Fibroblast of skin of left biceps (primary cell): ENCODE results near the gene TTC23L.
"Not testable (repeated sequence)": the region's sequence is repeated elsewhere in the genome, so short reads cannot be mapped to it uniquely, and the experiment has no call there.

Experiments
- DNase-seq, 2 experiments: peaks; one replicate each; pipeline ENCODE4 v3.0.0-alpha.2; 2013; ENCODE audit warnings: low read depth in 2 of 2

TTC23L gene

DNA sequence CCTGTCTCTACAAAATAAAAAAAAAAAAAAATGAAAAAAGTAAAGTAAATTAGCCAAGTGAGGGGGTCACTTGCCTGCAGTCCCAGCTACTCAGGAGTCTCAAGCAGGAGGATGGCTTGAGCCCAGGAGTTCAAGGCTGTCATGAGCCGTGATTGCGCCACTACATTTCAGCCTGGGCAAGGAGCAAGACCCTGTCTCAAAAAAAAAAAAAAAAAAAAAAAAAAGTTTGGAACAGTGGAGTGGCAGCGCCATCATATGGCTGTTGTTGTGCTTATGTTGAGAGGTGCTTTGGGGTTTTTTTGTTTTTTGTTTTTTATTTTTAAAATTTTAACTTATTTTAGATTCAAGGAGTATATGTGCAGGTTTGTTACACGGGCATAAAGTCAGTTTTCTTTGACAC lies 80.1 kb downstream of the TTC23L start:
- DNase-seq = no peak

DNA sequence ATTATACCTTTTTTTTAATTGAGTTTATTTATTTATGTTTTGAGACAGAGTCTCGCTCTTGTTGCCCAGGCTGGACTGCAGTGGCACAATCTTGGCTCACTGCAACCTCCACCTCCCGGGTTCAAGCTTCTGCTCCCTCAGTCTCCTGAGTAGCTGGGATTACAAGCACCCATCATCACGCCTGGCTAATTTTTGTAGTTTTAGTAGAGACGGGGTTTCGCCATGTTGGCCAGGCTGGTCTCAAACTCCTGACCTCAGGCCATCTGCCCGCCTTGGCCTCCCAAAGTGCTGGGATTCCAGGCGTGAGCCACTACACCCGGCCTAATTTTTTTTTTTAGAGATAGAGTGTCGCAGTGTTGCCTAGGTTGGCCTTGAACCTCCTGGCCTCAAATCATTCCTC lies 84.3 kb downstream of the TTC23L start:
- DNase-seq = not testable (repeated sequence)

DNA sequence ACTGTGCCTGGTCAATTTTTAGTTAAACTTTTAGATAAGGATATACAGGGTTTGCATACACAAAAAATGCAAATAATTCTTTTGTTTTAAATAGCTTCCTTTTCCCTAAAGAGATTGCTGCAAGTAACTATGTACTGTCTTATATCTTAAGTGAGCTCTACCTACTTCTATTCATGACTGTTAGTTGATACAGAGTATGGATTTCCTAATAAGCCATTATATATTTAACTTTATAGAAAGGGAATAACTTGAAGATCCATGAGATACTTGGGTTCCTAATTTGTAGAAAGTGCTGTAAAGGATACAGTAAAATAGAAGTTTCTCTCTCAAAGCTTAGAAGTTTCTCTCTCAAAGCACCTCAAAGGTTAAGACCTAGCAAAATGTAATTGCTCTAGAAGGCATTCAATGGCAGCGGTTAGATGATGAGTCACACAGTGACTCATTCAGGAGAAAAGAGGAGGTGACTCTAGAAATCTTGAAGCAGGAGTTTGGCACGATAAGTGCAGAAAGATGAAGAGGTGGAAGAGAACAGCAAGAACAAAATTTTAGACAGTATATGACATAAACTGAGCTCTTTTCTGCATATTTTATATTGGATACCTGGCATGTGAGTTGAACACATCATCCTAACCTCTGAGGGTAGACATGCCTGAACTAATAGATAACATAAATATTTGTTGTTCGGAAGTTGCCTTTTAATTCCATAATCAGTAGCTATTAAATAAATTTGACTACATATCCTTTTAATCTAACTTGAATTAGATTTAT lies 84.9 kb downstream of the TTC23L start:
- peak; percentile 35 to 48 for DNase-seq

DNA sequence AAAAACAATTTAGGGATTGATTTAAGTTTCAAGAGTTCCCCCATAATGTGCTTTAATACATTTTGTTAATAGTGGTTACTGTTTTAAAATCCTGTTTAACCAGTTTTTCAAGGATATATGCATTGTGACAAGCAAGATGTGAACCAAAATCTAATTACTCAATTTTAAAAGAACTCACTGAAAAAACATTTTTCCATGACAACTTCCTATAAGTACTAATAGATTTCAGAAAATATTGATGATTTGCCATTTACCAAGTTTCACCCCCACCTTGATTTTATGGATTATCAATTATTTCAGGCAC lies 85.5 kb downstream of the TTC23L start:
- DNase-seq = no peak

DNA sequence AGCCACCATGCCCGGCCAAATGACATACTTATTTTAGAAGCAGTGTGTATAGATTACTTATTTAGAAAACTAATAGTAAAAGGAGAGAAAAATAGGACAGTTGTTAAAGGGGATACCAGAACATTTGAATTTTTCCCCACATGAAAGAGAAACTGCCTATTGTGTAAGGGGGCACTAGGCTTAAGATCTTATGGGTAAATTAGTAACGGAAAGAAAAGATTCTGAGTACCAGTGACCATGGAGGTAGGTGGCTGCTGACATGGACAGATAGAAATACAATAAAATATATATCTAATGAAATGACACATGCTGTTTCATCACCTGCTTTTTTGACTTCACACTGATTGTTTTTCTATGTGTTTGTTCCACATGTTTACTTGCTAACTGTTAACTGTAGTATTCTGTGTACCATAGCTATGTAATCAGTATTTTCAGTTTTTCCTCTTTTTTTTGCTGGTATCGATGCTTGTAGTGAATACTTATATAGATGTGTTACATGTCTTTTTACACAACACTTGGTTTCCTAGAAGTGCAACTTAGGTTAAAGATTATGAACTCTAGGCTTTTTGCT lies 87.4 kb downstream of the TTC23L start:
- no peak for DNase-seq

DNA sequence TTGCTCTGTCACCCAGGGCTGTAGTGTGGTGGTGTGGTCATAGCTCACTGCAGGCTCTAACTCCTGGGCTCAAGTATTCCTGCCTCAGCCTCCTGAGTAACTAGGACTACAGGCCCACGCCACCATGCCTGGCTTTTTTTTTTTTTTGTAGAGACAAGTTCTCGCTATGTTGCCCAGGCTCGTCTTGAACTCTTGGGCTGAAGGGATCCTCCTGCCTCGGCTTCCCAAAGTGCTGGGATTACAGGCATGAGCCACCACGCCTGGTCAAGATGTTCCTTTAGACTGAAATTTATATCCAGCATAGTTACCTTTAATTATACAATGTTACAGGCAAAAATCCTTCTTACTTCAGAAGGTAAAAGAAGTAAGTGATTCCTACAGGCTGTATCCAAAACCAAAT lies 88.8 kb downstream of the TTC23L start:
- no peak for DNase-seq

DNA sequence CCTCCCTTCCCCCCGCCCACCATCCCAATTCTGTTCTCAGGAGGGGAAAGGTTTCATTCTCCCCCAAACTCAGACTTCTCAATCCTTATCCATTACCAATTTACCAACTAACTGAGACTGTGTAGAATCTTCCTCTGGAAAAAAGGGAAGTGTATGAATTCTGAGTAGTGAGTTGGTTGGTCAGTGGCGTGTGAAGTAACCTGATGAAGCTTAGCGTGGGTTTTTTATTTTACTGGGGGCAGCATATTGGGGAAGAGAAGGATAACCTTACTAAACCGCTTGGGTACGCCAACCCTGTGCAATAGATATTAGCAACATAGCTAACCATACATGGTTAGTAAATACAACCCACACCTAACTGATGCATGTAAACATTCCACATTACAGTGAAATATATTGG lies 89.3 kb downstream of the TTC23L start:
- DNase-seq = no peak

DNA sequence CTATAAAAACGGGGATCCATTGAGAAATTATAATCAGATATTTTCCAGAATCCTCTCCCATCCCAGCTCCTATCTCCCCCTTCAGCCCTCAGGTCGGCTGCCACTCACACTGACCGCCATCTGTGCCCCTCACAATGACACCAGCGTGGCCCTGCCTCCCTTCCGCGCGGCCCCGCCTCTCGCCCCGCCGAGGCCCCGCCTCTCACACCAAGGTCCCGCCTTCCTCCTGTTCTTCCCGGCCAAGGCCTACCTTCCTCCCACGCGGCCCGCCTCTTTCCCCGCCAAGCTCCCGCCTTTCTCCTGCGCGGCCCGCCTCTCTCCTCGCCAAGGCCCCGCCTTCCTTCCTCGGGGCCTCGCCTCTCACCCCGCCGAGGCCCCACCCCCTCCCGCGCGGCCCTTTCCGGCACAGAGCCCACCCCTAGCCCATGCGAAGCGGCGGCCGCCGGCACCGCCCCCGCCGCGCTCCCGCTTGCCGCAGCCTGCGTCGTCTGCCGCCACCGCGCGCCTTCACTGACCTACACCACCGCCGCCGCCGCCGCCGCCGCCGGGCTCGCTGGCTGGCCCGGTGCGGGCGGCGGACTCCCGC lies 90.3 kb downstream of the TTC23L start, which contains the start of gene DNAJC21:
DNAJC21 (plus strand) TSS at position 426 of the 586 bp plus-strand sequence. CDS start 261 bp downstream, outside the sequence.
- DNase-seq = peak; percentile 89 to 92

DNA sequence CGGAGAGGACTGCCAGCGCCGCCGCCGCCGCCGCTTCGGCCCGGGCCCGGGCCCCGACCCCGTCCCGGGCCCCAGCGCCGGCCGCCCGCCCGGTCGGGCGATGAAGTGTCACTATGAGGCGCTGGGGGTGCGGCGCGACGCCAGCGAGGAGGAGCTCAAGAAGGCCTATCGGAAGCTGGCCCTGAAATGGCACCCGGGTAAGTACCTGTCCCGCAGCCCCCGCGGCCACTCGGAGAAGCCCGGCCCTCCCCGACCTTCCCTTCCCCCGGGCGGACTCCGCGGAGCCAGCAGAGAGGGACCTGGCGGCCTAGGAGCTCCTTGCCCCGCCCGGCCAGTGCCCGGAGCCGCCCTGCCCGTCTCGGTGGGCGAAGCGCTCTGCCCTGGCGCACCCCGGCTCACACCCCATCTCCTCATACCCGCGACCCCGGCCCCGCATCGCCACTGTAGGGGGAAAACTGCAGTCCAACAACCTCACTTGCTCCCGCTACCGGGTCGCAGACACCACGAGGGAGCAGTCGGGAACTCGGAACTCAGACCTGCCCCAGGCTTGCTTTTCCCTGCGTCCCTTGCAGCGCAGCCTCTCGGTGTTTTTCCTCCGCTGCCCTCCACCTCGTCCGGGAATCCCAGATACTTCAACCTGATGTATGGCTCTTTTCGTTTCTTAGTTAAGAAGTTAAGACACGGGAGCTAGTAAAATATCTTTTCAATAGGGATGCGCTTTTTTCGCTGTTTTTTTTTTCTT lies 90.9 kb downstream of the TTC23L start:
- DNase-seq = peak; percentile 31

DNA sequence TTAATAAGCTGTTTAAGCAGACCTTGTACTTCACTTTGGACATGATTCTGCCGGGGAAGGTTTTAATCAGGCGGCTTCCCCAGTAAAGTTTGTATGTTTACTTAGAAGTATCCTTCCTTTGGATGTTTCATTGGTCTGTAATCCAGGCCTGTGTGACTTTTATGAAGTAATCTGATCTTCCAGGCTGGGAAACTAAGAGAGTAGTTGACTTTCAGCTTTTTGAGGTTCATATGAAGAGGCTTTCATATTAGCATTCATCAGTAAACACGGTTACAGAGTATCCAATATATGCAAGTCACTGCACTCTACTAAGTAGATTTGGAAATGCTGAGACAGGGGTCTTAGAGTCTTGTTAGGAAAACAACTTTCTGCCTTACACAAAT lies 91.5 kb downstream of the TTC23L start:
- DNase-seq = no peak

DNA sequence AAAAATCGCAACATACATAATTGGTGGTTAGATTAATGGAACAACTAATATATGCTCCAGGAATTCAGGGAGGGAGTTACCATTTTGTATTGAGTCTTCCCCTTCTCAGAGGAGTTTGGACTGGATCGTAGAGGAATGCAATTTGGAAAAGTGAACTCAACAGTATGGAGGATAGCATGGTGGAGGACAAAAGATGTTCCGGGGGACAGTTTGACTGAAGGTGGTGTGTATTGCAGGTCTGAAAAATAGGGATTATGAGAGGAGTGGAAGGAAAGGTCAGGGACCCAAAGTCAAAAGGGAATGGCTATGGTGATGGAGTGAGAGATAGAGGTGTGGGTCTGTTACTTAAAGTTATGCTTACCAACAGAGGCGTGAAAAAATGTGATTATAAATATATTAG lies 91.9 kb downstream of the TTC23L start:
- no peak for DNase-seq

DNA sequence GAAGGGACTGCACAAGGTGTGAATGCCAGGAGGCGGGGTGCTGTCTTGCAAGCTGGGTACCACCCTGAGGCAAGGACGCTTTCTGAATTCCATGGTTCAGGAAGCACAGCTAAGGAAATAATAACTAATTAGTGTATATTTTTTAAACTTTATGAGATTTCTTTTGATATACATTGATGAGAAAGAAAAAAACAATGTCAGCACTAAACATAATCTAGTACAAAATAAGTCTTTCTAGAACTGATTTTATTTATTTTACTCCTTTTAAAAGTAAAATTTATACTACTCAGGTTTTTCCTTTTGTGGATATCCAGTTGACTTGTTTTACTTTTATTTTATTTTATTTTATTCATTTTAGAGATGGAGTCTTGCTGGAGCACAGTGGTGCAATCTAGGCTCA lies 94.0 kb downstream of the TTC23L start:
- no peak for DNase-seq

DNA sequence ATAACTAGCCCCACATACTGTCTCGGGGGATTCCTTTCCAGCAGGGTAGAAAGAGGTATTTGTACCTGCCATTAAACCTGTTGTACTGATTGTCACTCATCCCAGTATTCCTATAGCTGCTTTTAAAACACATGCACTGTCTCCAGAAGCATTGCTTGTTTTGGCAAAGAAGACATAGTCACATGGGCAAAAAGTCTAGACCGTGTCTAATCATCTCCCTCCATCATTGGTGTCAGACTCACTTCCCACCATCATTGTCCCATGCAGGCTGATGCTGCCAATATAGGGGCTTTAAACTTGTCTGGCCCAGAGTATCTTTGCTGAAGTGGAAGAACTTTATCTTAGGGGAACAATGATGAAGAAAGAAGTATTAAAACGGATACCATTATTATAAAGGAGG lies 103.0 kb downstream of the TTC23L start:
- no peak for DNase-seq

DNA sequence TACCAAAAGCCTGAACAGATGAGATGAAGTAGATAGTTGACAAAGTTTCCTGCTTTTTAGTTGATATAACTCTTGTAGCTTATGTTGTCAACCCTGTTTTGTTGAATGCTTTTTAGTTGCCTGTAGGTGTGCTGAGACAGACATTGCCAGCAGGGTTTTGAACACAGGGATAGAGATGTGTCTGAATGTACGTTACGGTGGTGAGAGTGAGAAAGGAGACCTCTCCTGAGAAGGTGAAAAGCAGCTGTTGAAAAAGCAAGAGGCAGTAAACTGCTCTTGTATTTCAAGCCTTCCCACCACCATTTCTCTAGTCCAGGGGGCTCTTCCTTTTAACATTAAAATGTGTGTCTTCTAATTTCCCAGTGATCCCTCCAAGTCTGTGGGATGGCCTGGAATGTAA lies 105.1 kb downstream of the TTC23L start:
- DNase-seq = no peak

DNA sequence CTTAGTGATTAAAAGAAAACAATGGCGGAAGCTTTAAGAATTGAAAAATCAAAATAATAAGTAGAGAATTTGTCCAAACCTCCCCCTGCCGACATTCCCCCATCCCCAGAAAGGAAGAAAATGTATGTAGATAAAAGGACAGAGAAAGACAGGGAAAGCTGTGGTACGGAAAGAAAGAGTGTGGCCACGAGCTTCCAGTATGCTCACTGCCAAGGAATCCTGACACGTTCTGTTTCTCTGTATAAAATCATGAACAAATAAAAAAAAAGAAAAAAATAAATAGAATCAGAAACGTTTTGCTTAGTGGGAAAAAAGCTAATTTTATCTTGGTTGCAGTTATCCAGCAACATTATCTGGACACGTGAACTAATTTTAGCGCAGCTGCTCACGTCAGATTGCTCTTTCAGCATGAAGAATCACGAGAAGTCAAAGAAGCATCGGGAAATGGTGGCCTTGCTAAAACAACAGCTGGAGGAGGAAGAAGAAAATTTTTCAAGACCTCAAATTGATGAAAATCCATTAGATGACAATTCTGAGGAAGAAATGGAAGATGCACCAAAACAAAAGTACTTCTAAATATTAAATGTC lies 105.6 kb downstream of the TTC23L start:
- DNase-seq = no peak
